ENCODE results near the gene OTOF.

The OTOF gene

GRCh38 chr2:26480566-26481423, 2.9 kb upstream of the OTOF start:
- Histone ChIP-seq H3K9me3 (ENCODE audit: control insufficient read depth, insufficient read depth, low read length) (no peaks in the 10 kb centered on the region), H3K9ac (ENCODE audit: low read depth, low read length) (no peak overlapping the region), H3K27ac (ENCODE audit: low read depth, low read length) (no peak overlapping the region)

GRCh38 chr2:26479789-26480565, 2.1 kb upstream of the OTOF start:
- Histone ChIP-seq H3K9ac (ENCODE audit: low read depth, low read length) (no peak overlapping the region), H3K36me3 (ENCODE audit: control insufficient read depth, insufficient read depth, low read length) (no peaks in the 10 kb centered on the region), H3K27me3 (ENCODE audit: control insufficient read depth, insufficient read depth, low read length) (no peaks in the 10 kb centered on the region; the same call in 1 of the 2 replicates), H3K4me3 (ENCODE audit: low read depth, low read length) (no peak overlapping the region), H3K4me1 (ENCODE audit: control insufficient read depth, insufficient read depth, low read length) (peaks cover 3% of the 10 kb centered on the region; the same call in 1 of the 2 replicates), H3K9me3 (ENCODE audit: control insufficient read depth, insufficient read depth, low read length) (no peaks in the 10 kb centered on the region), H3K27ac (ENCODE audit: low read depth, low read length) (no peak overlapping the region)

More at GRCh38 chr2:26480566-26481423, 2.9 kb upstream of the OTOF start:
- Histone ChIP-seq H3K36me3 (ENCODE audit: control insufficient read depth, insufficient read depth, low read length) (no peaks in the 10 kb centered on the region), H3K4me1 (ENCODE audit: control insufficient read depth, insufficient read depth, low read length) (peaks cover 3% of the 10 kb centered on the region; the same call in 1 of the 2 replicates), H3K4me3 (ENCODE audit: low read depth, low read length) (no peak overlapping the region), H3K27me3 (ENCODE audit: control insufficient read depth, insufficient read depth, low read length) (no peaks in the 10 kb centered on the region; the same call in 1 of the 2 replicates)

- no peak overlapping the region for H3K9ac ChIP-seq (ENCODE audit: low read depth, low read length)
- no peaks in the 10 kb centered on the region; the same call in 1 of the 2 replicates for H3K27me3 ChIP-seq (ENCODE audit: control insufficient read depth, insufficient read depth, low read length)
- H3K4me3 ChIP-seq (ENCODE audit: low read depth, low read length) = no peak overlapping the region
- H3K27ac ChIP-seq (ENCODE audit: low read depth, low read length) = no peak overlapping the region
- peaks cover 3% of the 10 kb centered on the region; the same call in 1 of the 2 replicates for H3K4me1 ChIP-seq (ENCODE audit: control insufficient read depth, insufficient read depth, low read length)
- no peaks in the 10 kb centered on the region for H3K36me3 ChIP-seq (ENCODE audit: control insufficient read depth, insufficient read depth, low read length)
- no peaks in the 10 kb centered on the region for H3K9me3 ChIP-seq (ENCODE audit: control insufficient read depth, insufficient read depth, low read length)
Observed at GRCh38 chr2:26479131-26479788, 1.3 kb upstream of the OTOF start.

GRCh38 chr2:26478366-26478765, 442 bp upstream of the OTOF start:
- H3K9ac ChIP-seq (ENCODE audit: low read depth, low read length) = no peak overlapping the region
- no peaks in the 10 kb centered on the region for H3K9me3 ChIP-seq (ENCODE audit: control insufficient read depth, insufficient read depth, low read length)
- no peak overlapping the region for H3K4me3 ChIP-seq (ENCODE audit: low read depth, low read length)
- H3K27ac ChIP-seq (ENCODE audit: low read depth, low read length) = no peak overlapping the region
- peaks cover 3% of the 10 kb centered on the region; the same call in 1 of the 2 replicates for H3K4me1 ChIP-seq (ENCODE audit: control insufficient read depth, insufficient read depth, low read length)
- no peaks in the 10 kb centered on the region; the same call in 1 of the 2 replicates for H3K27me3 ChIP-seq (ENCODE audit: control insufficient read depth, insufficient read depth, low read length)
- H3K36me3 ChIP-seq (ENCODE audit: control insufficient read depth, insufficient read depth, low read length) = no peaks in the 10 kb centered on the region

GRCh38 chr2:26477126-26477910, 606 bp downstream of the OTOF start:
- H3K9me3 ChIP-seq (ENCODE audit: control insufficient read depth, insufficient read depth, low read length) = no peaks in the 10 kb centered on the region
- H3K9ac ChIP-seq (ENCODE audit: low read depth, low read length) = no peak overlapping the region
- peaks cover 3% of the 10 kb centered on the region; the same call in 1 of the 2 replicates for H3K4me1 ChIP-seq (ENCODE audit: control insufficient read depth, insufficient read depth, low read length)
- no peak overlapping the region for H3K27ac ChIP-seq (ENCODE audit: low read depth, low read length)
- H3K4me3 ChIP-seq (ENCODE audit: low read depth, low read length) = no peak overlapping the region
- H3K36me3 ChIP-seq (ENCODE audit: control insufficient read depth, insufficient read depth, low read length) = no peaks in the 10 kb centered on the region
- no peaks in the 10 kb centered on the region; the same call in 1 of the 2 replicates for H3K27me3 ChIP-seq (ENCODE audit: control insufficient read depth, insufficient read depth, low read length)

- no peaks in the 10 kb centered on the region for H3K9me3 ChIP-seq (ENCODE audit: control insufficient read depth, insufficient read depth, low read length)
- no peak overlapping the region for H3K9ac ChIP-seq (ENCODE audit: low read depth, low read length)
- H3K27me3 ChIP-seq (ENCODE audit: control insufficient read depth, insufficient read depth, low read length) = no peaks in the 10 kb centered on the region; the same call in 1 of the 2 replicates
- peaks cover 3% of the 10 kb centered on the region; the same call in 1 of the 2 replicates for H3K4me1 ChIP-seq (ENCODE audit: control insufficient read depth, insufficient read depth, low read length)
- H3K27ac ChIP-seq (ENCODE audit: low read depth, low read length) = no peak overlapping the region
- no peaks in the 10 kb centered on the region for H3K36me3 ChIP-seq (ENCODE audit: control insufficient read depth, insufficient read depth, low read length)
- H3K4me3 ChIP-seq (ENCODE audit: low read depth, low read length) = no peak overlapping the region
Observed at GRCh38 chr2:26475832-26476501, 2.0 kb downstream of the OTOF start.

GRCh38 chr2:26475037-26475436, 2.9 kb downstream of the OTOF start:
- H3K36me3 ChIP-seq (ENCODE audit: control insufficient read depth, insufficient read depth, low read length) = no peaks in the 10 kb centered on the region
- no peak overlapping the region for H3K27ac ChIP-seq (ENCODE audit: low read depth, low read length)
- H3K9me3 ChIP-seq (ENCODE audit: control insufficient read depth, insufficient read depth, low read length) = no peaks in the 10 kb centered on the region
- H3K4me3 ChIP-seq (ENCODE audit: low read depth, low read length) = no peak overlapping the region
- H3K27me3 ChIP-seq (ENCODE audit: control insufficient read depth, insufficient read depth, low read length) = no peaks in the 10 kb centered on the region; the same call in 1 of the 2 replicates
- H3K4me1 ChIP-seq (ENCODE audit: control insufficient read depth, insufficient read depth, low read length) = peaks cover 3% of the 10 kb centered on the region; the same call in 1 of the 2 replicates
- H3K9ac ChIP-seq (ENCODE audit: low read depth, low read length) = no peak overlapping the region

GRCh38 chr2:26474261-26474785, 3.6 kb downstream of the OTOF start:
- Histone ChIP-seq H3K9me3 (ENCODE audit: control insufficient read depth, insufficient read depth, low read length) (no peaks in the 10 kb centered on the region), H3K4me1 (ENCODE audit: control insufficient read depth, insufficient read depth, low read length) (peaks cover 3% of the 10 kb centered on the region; the same call in 1 of the 2 replicates), H3K27ac (ENCODE audit: low read depth, low read length) (no peak overlapping the region), H3K9ac (ENCODE audit: low read depth, low read length) (no peak overlapping the region), H3K27me3 (ENCODE audit: control insufficient read depth, insufficient read depth, low read length) (no peaks in the 10 kb centered on the region; the same call in 1 of the 2 replicates), H3K4me3 (ENCODE audit: low read depth, low read length) (no peak overlapping the region), H3K36me3 (ENCODE audit: control insufficient read depth, insufficient read depth, low read length) (no peaks in the 10 kb centered on the region)

GRCh38 chr2:26473796-26474195, 4.1 kb downstream of the OTOF start:
- H3K27me3 ChIP-seq (ENCODE audit: control insufficient read depth, insufficient read depth, low read length) = no peaks in the 10 kb centered on the region; the same call in 1 of the 2 replicates
- no peak overlapping the region for H3K9ac ChIP-seq (ENCODE audit: low read depth, low read length)
- no peaks in the 10 kb centered on the region for H3K36me3 ChIP-seq (ENCODE audit: control insufficient read depth, insufficient read depth, low read length)
- H3K4me1 ChIP-seq (ENCODE audit: control insufficient read depth, insufficient read depth, low read length) = peaks cover 3% of the 10 kb centered on the region; the same call in 1 of the 2 replicates
- no peak overlapping the region for H3K27ac ChIP-seq (ENCODE audit: low read depth, low read length)
- no peak overlapping the region for H3K4me3 ChIP-seq (ENCODE audit: low read depth, low read length)
- H3K9me3 ChIP-seq (ENCODE audit: control insufficient read depth, insufficient read depth, low read length) = no peaks in the 10 kb centered on the region

Measured in HUES48 (cell line).